Vagina (tissue), 2 donors: ENCODE measurements around the gene HACD2. TPM values are rescaled to one million over a fixed set of nuclear protein-coding genes. Genes with fewer than 3 reads are reported as not detected.

Source experiments
- DNase-seq, 2 donors: peaks; one replicate each; pipeline ENCODE4 v3.0.0-alpha.2; 2017; ENCODE audit errors: extremely low spot score in 2 of 2
- H3K27ac ChIP-seq: fragments of 200-600 bp; sonication (generic); one replicate; pipeline ENCODE4 v1.5.1; 2019
- H3K27me3 ChIP-seq: fragments of 200-600 bp; sonication (generic); one replicate; pipeline ENCODE4 v1.5.1; 2019
- H3K36me3 ChIP-seq, 2 donors: fragments of 200-600 bp; sonication (generic); one replicate each; pipeline ENCODE4 v1.5.1; 2017 to 2019
- H3K4me1 ChIP-seq: fragments of 200-600 bp; sonication (generic); one replicate; pipeline ENCODE4 v1.5.1; 2019
- H3K4me3 ChIP-seq, 2 donors: fragments of 200-600 bp; sonication (generic); 1 replicate in 1 of 2; 2 replicates in 1 of 2; pipeline ENCODE4 v1.5.1; 2016 to 2019
- H3K9me3 ChIP-seq: fragments of 200-600 bp; sonication (generic); one replicate; pipeline ENCODE4 v1.5.1; 2019
- POLR2A ChIP-seq, 2 donors: fragments of 450-650 bp; IDR thresholded peaks; one replicate each; pipeline ENCODE4 v1.6.1; 2017; ENCODE audit warnings: antibody characterized with exemption in 2 of 2, mild to moderate bottlenecking in 2 of 2, moderate library complexity in 2 of 2
- POLR2AphosphoS5 ChIP-seq, 2 donors: sonication (generic); formaldehyde crosslinking; IDR thresholded peaks; one replicate each; pipeline ENCODE4 v1.9.0; 2017; ENCODE audit warnings: antibody characterized with exemption in 2 of 2, mild to moderate bottlenecking in 2 of 2, low read depth in 1 of 2; ENCODE audit not compliant: insufficient read depth in 1 of 2
- intact Hi-C: fragments of 100-400 bp; cut with DNase I; formaldehyde crosslinking; loops from one replicate; pipeline ENCODE4 v1.15.1; 2023
- total RNA-seq: library from RNA; depleted of rRNA; stranded (reverse); fragments of >200 nt; gene quantifications from one replicate; pipeline ENCODE4 v1.2.3, GENCODE V29; 2016
- TF ChIP-seq, protein P1 (sequence below), 3 experiments: fragments of 450-650 bp in 2 of 3; fragments of 200-600 bp in 1 of 3; sonication (generic) in 1 of 3; IDR thresholded peaks; one replicate each; pipeline ENCODE4 v1.5.1; 2017 to 2019; ENCODE audit warnings: antibody characterized with exemption in 3 of 3, mild to moderate bottlenecking in 2 of 3, moderate library complexity in 2 of 3

HACD2 gene
- total RNA-seq, 1 donor from 2014 or later: 26.3 TPM

DNA sequence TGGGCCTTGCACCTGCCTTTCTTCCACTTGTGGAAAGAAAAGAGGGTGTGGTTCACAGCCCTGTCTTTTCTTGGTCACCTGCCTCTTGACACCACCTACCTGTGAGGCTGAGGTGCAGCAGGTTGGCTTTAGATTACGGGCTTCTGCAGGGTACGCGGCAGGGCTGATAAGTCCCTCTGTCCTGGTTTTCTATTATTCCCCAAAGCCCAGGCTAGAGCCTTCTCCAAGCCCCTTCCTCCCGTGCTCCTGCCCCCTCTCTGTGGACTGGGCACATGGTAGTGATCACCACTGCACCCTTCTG, 44.8 kb upstream of the HACD2 start:
- Histone ChIP-seq H3K4me3 (no peak overlapping the region), H3K27ac (no peak overlapping the region), H3K4me1 (peaks cover 21% of the 10 kb centered on the region), H3K9me3 (no peaks in the 10 kb centered on the region), H3K27me3 (no peaks in the 10 kb centered on the region), H3K36me3 (no peaks in the 10 kb centered on the region)
- intact Hi-C loops: no loop called here
- DNase-seq: peak in 1 of 2 donors; percentile 70
- TF ChIP-seq, protein P1, sequence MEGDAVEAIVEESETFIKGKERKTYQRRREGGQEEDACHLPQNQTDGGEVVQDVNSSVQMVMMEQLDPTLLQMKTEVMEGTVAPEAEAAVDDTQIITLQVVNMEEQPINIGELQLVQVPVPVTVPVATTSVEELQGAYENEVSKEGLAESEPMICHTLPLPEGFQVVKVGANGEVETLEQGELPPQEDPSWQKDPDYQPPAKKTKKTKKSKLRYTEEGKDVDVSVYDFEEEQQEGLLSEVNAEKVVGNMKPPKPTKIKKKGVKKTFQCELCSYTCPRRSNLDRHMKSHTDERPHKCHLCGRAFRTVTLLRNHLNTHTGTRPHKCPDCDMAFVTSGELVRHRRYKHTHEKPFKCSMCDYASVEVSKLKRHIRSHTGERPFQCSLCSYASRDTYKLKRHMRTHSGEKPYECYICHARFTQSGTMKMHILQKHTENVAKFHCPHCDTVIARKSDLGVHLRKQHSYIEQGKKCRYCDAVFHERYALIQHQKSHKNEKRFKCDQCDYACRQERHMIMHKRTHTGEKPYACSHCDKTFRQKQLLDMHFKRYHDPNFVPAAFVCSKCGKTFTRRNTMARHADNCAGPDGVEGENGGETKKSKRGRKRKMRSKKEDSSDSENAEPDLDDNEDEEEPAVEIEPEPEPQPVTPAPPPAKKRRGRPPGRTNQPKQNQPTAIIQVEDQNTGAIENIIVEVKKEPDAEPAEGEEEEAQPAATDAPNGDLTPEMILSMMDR (IDR thresholded peaks at IDR 0.05): no peak
- TF ChIP-seq POLR2AphosphoS5 (IDR thresholded peaks at IDR 0.05; ENCODE audit: insufficient read depth in 1 of 2, low read depth in 1 of 2): no peak
- no peak for TF ChIP-seq POLR2A (IDR thresholded peaks at IDR 0.05)

DNA sequence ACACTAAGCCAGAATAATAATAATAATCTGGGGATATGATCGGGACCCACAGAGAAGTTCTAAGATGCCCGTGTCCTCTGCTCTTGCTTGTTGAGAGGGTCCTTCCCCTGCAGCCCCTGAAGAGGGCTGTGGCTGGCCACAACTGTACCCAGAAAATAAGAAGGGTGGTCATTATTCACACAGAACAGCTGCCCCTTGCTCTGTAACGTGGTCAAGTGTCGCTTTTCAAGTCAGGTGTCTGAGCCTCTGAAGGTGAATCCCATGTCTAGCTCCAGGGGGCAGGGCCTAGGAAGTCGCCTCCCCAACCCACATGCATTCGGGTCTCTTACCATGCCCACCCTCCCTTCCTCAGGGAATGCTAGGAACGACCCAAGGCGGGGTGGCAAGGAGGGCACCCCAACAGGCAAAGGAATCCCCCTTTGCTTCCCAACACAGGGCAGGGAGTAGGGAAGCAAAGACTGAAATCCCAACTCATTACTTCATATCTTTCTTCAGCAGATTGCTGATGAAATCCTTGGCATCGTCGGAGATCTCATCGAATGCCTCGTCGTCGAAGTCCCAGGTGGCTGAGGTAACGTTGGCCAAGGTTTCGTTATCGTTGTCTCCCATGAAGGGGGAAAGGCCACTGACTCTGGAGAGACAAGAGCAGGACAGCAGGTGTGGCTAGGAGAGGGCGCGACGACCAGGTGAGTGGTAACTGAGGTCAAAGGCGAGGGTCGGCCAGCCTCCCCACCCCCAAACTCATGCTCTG, 44.3 kb upstream of the HACD2 start:
- DNase-seq: peak in 1 of 2 donors; percentile 54
- Histone ChIP-seq H3K27ac (no peak overlapping the region), H3K4me3 (no peak overlapping the region), H3K36me3 (no peaks in the 10 kb centered on the region), H3K27me3 (no peaks in the 10 kb centered on the region), H3K4me1 (peaks cover 27% of the 10 kb centered on the region), H3K9me3 (no peaks in the 10 kb centered on the region)
- intact Hi-C loops: no loop called here
- TF ChIP-seq POLR2A (IDR thresholded peaks at IDR 0.05) (no peak), POLR2AphosphoS5 (IDR thresholded peaks at IDR 0.05; ENCODE audit: insufficient read depth in 1 of 2, low read depth in 1 of 2) (no peak)
- TF ChIP-seq, protein P1 (IDR thresholded peaks at IDR 0.05): no peak

DNA sequence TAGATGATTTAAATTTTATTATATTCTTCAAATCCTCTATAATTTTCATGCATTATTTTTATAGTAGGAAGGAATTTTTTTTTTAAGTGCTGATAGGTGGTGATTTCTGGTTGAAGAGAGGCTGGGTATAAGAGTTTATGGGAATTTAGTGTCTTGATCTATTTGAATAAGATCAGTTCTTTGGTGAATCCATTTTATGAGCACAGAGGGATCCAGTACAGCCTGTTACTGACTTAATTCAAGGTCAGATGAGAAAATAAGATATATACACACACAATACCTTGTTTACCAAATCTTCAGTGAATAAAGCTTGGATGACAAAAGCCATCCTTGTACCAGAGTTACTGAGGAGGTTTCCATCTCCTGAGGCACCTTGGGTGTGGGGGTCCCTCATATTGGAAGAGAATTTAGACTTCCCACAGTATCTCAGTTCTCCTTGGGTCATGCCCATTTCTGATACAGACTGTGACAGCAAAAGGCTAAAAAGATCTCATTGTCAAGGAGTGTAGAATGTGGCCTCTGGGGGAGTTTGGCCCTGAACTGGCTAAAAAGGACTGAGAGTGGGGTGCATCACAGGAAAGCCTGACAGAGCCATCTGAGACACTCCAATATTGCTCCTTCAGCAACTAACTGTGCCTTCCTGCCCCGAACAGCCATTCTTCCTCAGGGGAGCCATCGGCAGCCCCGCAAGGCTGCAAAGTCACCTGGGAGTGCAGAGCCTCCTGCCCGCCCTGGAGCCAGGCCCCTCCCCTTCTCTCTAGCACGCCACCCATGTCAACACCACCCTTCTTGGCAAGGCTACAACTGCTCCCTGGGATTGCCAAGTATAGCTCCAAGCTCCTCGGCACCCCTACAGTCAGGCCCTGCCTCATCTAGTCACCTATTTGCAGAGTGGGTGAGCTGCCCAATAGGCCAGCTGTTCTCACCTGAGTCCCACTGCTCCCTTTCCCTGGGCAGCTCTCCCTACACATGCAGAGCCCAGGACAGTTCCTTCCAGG, 43.1 kb upstream of the HACD2 start:
- no peaks in the 10 kb centered on the region for H3K36me3 ChIP-seq
- peaks cover 18% of the 10 kb centered on the region for H3K4me1 ChIP-seq
- no peaks in the 10 kb centered on the region for H3K9me3 ChIP-seq
- H3K4me3 ChIP-seq: no peak overlapping the region
- intact Hi-C loops: no loop called here
- TF ChIP-seq, protein P1 (IDR thresholded peaks at IDR 0.05): no peak
- no peak for TF ChIP-seq POLR2AphosphoS5 (IDR thresholded peaks at IDR 0.05; ENCODE audit: insufficient read depth in 1 of 2, low read depth in 1 of 2)
- no peak for TF ChIP-seq POLR2A (IDR thresholded peaks at IDR 0.05)
- DNase-seq: peak in 1 of 2 donors; percentile 76
- H3K27me3 ChIP-seq: no peaks in the 10 kb centered on the region
- no peak overlapping the region for H3K27ac ChIP-seq

DNA sequence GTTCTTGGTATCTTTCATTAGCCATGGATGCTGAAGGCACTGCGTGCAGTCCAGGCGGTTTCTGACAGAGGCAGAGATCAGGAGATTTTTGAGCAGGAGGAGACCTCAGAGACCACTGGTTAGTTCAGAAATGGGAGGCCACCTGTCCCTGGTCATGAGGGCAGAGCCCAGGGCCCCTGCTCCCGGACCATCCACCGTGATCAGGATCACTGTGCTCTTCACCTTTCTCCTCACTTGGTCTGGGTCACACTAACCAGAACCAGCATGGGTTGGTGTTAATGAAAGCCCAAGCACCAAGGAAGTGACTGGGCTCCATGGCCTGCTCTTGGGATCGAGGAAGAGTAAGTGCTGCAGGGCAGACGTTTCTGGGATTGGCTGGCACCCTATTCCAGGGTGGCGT, 42.0 kb upstream of the HACD2 start:
- Histone ChIP-seq H3K27me3 (no peaks in the 10 kb centered on the region), H3K4me1 (peaks cover 12% of the 10 kb centered on the region), H3K9me3 (no peaks in the 10 kb centered on the region), H3K36me3 (no peaks in the 10 kb centered on the region), H3K4me3 (no peak overlapping the region), H3K27ac (no peak overlapping the region)
- intact Hi-C loops: no loop called here
- TF ChIP-seq POLR2AphosphoS5 (IDR thresholded peaks at IDR 0.05; ENCODE audit: insufficient read depth in 1 of 2, low read depth in 1 of 2): no peak
- DNase-seq: no peak

DNA sequence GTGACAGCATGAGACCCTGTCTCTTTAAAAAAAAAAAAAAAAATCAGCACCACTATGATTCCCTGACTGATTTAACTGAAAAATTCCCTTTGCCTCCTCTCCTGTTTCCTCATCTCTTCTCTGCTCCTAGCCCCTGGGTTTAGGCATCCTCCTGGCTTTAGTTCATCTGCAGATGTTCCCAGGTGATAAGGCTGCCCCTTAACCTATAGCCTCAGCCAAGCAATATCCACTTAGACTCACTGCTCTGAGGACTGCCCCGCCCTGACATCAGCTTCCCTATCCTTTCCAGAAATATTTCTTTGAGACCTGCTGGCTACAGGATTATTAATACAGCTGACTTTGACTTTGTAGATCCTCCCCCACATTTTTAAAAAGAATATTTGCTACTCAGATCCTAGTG, 39.4 kb upstream of the HACD2 start:
- H3K27me3 ChIP-seq: no peaks in the 10 kb centered on the region
- H3K4me1 ChIP-seq: peaks cover 33% of the 10 kb centered on the region
- no peak for DNase-seq
- no peak overlapping the region for H3K4me3 ChIP-seq
- TF ChIP-seq, protein P1 (IDR thresholded peaks at IDR 0.05): no peak
- no peak for TF ChIP-seq POLR2A (IDR thresholded peaks at IDR 0.05)
- no peaks in the 10 kb centered on the region for H3K36me3 ChIP-seq
- intact Hi-C loops: no loop called here
- H3K9me3 ChIP-seq: no peaks in the 10 kb centered on the region
- no peak overlapping the region for H3K27ac ChIP-seq
